ENCODE results near the gene LPAR3.

DNA sequence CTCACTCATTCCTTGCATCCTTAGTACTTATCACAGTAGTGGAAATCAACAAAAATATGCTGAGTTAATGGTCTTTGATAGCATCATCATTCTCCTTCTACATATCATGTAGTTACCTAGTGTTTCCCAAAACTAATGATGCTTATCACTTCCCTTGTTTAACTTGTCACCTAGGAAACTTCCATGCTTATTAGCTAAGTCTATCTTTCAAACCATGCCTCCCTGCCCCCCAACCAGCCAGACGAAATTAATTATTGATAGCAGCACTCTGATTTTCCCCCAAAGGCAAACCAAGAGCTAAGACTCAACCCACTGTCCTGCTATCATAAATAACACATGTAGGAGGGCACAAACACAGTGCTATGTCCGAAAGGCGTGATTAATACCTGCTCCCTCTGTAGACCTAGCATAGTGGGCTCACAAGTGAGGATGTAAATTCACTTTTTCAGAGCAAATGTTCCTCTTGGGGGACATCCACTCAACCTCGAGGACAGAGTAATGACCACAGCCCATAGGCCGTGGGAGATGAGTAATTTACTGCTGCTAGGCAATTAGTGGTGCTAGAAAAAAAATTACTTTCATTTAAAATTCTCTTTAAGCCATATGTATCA, 25.8 kb upstream of the LPAR3 start:
- TF ChIP-seq, protein P1, sequence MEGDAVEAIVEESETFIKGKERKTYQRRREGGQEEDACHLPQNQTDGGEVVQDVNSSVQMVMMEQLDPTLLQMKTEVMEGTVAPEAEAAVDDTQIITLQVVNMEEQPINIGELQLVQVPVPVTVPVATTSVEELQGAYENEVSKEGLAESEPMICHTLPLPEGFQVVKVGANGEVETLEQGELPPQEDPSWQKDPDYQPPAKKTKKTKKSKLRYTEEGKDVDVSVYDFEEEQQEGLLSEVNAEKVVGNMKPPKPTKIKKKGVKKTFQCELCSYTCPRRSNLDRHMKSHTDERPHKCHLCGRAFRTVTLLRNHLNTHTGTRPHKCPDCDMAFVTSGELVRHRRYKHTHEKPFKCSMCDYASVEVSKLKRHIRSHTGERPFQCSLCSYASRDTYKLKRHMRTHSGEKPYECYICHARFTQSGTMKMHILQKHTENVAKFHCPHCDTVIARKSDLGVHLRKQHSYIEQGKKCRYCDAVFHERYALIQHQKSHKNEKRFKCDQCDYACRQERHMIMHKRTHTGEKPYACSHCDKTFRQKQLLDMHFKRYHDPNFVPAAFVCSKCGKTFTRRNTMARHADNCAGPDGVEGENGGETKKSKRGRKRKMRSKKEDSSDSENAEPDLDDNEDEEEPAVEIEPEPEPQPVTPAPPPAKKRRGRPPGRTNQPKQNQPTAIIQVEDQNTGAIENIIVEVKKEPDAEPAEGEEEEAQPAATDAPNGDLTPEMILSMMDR (IDR thresholded peaks at IDR 0.05; ENCODE audit: low read depth, low read length, poor library complexity, severe bottlenecking), result no peak
- TF ChIP-seq EZH2phosphoT487 (IDR thresholded peaks at IDR 0.05; ENCODE audit: borderline replicate concordance, low read length), result no peak

Data from DOHH2 (cell line).